K562 (cell line): ENCODE results near the gene CUTA. TPM values are rescaled to one million over a fixed set of nuclear protein-coding genes. Genes with fewer than 3 reads are reported as not detected.

Experiments
- ESRRB ChIP-seq: fragments of 250-450 bp; sonication (Bioruptor Pico); IDR thresholded peaks from 2 replicates; pipeline ENCODE4 v1.5.0; 2020; ENCODE audit warnings: mild to moderate bottlenecking, moderate library complexity, borderline replicate concordance
- FOSL1 ChIP-seq: fragments of 200-800 bp; sonication (Bioruptor generic); conservative IDR thresholded peaks from 2 replicates; pipeline ENCODE4 v1.6.1; 2016; ENCODE audit warnings: missing genetic modification characterization, missing compliant biosample characterization
- HDAC8 ChIP-seq: fragments of 450-650 bp; IDR thresholded peaks from 2 replicates; pipeline ENCODE4 v1.6.1; 2016; ENCODE audit warnings: mild to moderate bottlenecking, missing genetic modification characterization, moderate library complexity, missing compliant biosample characterization
- ID3 ChIP-seq, 2 experiments: fragments of 250-450 bp in 1 of 2; fragments of 450-650 bp in 1 of 2; sonication (Bioruptor Pico) in 1 of 2; IDR thresholded peaks; 2 replicates each; pipeline versions ENCODE4 v1.6.1 to v1.8.0; 2016 to 2021; ENCODE audit warnings: mild to moderate bottlenecking in 2 of 2, moderate library complexity in 2 of 2, missing compliant biosample characterization in 1 of 2, missing genetic modification characterization in 1 of 2
- ILK ChIP-seq: fragments of 450-650 bp; IDR thresholded peaks from 2 replicates; pipeline ENCODE4 v1.6.1; 2016; ENCODE audit warnings: missing genetic modification characterization, low read depth, mild to moderate bottlenecking, missing compliant biosample characterization, moderate library complexity, borderline replicate concordance
- KDM2B ChIP-seq: fragments of 250-450 bp; sonication (Bioruptor Pico); IDR thresholded peaks from 2 replicates; pipeline ENCODE4 v1.8.0; 2021; ENCODE audit warnings: mild to moderate bottlenecking, moderate library complexity
- NR2C1 ChIP-seq, 2 experiments: fragments of 450-650 bp; IDR thresholded peaks; 2 replicates each; pipeline ENCODE4 v1.6.1; 2017; ENCODE audit warnings: mild to moderate bottlenecking in 2 of 2, antibody characterized with exemption in 1 of 2, inconsistent platforms in 1 of 2, missing compliant biosample characterization in 1 of 2, missing genetic modification characterization in 1 of 2
- PTRF ChIP-seq: fragments of 450-650 bp; IDR thresholded peaks from 2 replicates; pipeline ENCODE4 v1.6.1; 2016; ENCODE audit warnings: mild to moderate bottlenecking, missing genetic modification characterization, missing compliant biosample characterization
- SMAD2 ChIP-seq: fragments of 150-350 bp; IDR thresholded peaks from 2 replicates; pipeline ENCODE4 v1.6.1; 2014; ENCODE audit warnings: low read depth, mild to moderate bottlenecking, low read length
- SP1 ChIP-seq: sonication (generic); formaldehyde crosslinking; IDR thresholded peaks from 2 replicates; pipeline ENCODE4 v1.8.1; 2022; ENCODE audit warnings: mild to moderate bottlenecking, missing genetic modification reagents
- YBX1 ChIP-seq: fragments of 450-650 bp; IDR thresholded peaks from 2 replicates; pipeline ENCODE4 v1.7.1; 2016; ENCODE audit warnings: mild to moderate bottlenecking
- ZNF311 ChIP-seq: fragments of 250-450 bp; sonication (Bioruptor Pico); IDR thresholded peaks from 2 replicates; pipeline ENCODE4 v1.4.0; 2020; ENCODE audit warnings: mild to moderate bottlenecking, moderate library complexity
- ZNF668 ChIP-seq: fragments of 250-450 bp; sonication (Bioruptor Pico); IDR thresholded peaks from 2 replicates; pipeline ENCODE4 v1.8.0; 2022; ENCODE audit warnings: mild to moderate bottlenecking, inconsistent platforms
- polyA plus RNA-seq, 8 experiments: library from polyadenylated mRNA; depleted of rRNA in 4 of 8; stranded (reverse) in 5 of 8; unstranded in 3 of 8; fragments of >200 nt; fragmentation: Nextera tagmentation in 2 of 8; fragmentation: Illumina TruSeq in 1 of 8; extraction: Ambion mirVana in 2 of 8; extraction: Trizol in 1 of 8; gene quantifications; 2 replicates each; pipeline versions ENCODE4 v1.2.1 to v1.2.3, GENCODE V29; 2011 to 2014; ENCODE audit warnings: inconsistent platforms in 1 of 8, missing spikeins in 1 of 8
- total RNA-seq, 7 experiments: library from RNA; depleted of rRNA in 6 of 7; stranded (reverse); fragments of >200 nt in 6 of 7; fragmentation: Illumina TruSeq in 2 of 7; extraction: Trizol in 2 of 7; gene quantifications; 2 replicates each; pipeline versions ENCODE4 v1.2.1 to v1.2.3, GENCODE V29; 2011 to 2021; ENCODE audit warnings: low replicate concordance in 1 of 7
- TF ChIP-seq, protein P1 (sequence below): fragments of 250-450 bp; sonication (Bioruptor Pico); IDR thresholded peaks from 2 replicates; pipeline ENCODE4 v1.4.0; 2020
- TF ChIP-seq, protein P2 (sequence below): fragments of 250-450 bp; sonication (Bioruptor Pico); IDR thresholded peaks from 2 replicates; pipeline ENCODE4 v1.4.0; 2020; ENCODE audit warnings: mild to moderate bottlenecking, moderate library complexity
- TF ChIP-seq, protein P3 (sequence below): fragments of 250-450 bp; sonication (Bioruptor Pico); IDR thresholded peaks from 2 replicates; pipeline ENCODE4 v1.6.1; 2021; ENCODE audit warnings: mild to moderate bottlenecking

The CUTA gene
- total and polyA plus RNA-seq, 9 of the 15 experiments (the other 6 are each of a cell fraction or from before 2014, with no cell fraction given) = 166 to 682 (median 310) TPM

GRCh38 chr6:33390767-33391277, 27.1 kb downstream of the CUTA start (continued):
- TF ChIP-seq, protein P1, sequence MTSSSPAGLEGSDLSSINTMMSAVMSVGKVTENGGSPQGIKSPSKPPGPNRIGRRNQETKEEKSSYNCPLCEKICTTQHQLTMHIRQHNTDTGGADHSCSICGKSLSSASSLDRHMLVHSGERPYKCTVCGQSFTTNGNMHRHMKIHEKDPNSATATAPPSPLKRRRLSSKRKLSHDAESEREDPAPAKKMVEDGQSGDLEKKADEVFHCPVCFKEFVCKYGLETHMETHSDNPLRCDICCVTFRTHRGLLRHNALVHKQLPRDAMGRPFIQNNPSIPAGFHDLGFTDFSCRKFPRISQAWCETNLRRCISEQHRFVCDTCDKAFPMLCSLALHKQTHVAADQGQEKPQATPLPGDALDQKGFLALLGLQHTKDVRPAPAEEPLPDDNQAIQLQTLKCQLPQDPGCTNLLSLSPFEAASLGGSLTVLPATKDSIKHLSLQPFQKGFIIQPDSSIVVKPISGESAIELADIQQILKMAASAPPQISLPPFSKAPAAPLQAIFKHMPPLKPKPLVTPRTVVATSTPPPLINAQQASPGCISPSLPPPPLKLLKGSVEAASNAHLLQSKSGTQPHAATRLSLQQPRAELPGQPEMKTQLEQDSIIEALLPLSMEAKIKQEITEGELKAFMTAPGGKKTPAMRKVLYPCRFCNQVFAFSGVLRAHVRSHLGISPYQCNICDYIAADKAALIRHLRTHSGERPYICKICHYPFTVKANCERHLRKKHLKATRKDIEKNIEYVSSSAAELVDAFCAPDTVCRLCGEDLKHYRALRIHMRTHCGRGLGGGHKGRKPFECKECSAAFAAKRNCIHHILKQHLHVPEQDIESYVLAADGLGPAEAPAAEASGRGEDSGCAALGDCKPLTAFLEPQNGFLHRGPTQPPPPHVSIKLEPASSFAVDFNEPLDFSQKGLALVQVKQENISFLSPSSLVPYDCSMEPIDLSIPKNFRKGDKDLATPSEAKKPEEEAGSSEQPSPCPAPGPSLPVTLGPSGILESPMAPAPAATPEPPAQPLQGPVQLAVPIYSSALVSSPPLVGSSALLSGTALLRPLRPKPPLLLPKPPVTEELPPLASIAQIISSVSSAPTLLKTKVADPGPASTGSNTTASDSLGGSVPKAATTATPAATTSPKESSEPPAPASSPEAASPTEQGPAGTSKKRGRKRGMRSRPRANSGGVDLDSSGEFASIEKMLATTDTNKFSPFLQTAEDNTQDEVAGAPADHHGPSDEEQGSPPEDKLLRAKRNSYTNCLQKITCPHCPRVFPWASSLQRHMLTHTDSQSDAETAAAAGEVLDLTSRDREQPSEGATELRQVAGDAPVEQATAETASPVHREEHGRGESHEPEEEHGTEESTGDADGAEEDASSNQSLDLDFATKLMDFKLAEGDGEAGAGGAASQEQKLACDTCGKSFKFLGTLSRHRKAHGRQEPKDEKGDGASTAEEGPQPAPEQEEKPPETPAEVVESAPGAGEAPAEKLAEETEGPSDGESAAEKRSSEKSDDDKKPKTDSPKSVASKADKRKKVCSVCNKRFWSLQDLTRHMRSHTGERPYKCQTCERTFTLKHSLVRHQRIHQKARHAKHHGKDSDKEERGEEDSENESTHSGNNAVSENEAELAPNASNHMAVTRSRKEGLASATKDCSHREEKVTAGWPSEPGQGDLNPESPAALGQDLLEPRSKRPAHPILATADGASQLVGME = 0 out of 2 replicates have a peak, but pooled peaks have one; percentile 9
- no peak for TF ChIP-seq ID3 (CRISPR knock-in tag; IDR thresholded peaks at IDR 0.05)
- TF ChIP-seq ID3 (tag; IDR thresholded peaks at IDR 0.05) = peak; percentile 88
- TF ChIP-seq HDAC8 (tag) = peak; percentile 63; the same call in 1 of the 2 replicates
- no peak for TF ChIP-seq SMAD2
- TF ChIP-seq ZNF668 = peak; percentile 61; the same call in 1 of the 2 replicates
- no peak for TF ChIP-seq YBX1
- no peak for TF ChIP-seq SP1 (CRISPR knock-in tag)
- 0 out of 2 replicates have a peak, but pooled peaks have one; percentile 61 for TF ChIP-seq FOSL1 (tag)
- TF ChIP-seq, protein P2, sequence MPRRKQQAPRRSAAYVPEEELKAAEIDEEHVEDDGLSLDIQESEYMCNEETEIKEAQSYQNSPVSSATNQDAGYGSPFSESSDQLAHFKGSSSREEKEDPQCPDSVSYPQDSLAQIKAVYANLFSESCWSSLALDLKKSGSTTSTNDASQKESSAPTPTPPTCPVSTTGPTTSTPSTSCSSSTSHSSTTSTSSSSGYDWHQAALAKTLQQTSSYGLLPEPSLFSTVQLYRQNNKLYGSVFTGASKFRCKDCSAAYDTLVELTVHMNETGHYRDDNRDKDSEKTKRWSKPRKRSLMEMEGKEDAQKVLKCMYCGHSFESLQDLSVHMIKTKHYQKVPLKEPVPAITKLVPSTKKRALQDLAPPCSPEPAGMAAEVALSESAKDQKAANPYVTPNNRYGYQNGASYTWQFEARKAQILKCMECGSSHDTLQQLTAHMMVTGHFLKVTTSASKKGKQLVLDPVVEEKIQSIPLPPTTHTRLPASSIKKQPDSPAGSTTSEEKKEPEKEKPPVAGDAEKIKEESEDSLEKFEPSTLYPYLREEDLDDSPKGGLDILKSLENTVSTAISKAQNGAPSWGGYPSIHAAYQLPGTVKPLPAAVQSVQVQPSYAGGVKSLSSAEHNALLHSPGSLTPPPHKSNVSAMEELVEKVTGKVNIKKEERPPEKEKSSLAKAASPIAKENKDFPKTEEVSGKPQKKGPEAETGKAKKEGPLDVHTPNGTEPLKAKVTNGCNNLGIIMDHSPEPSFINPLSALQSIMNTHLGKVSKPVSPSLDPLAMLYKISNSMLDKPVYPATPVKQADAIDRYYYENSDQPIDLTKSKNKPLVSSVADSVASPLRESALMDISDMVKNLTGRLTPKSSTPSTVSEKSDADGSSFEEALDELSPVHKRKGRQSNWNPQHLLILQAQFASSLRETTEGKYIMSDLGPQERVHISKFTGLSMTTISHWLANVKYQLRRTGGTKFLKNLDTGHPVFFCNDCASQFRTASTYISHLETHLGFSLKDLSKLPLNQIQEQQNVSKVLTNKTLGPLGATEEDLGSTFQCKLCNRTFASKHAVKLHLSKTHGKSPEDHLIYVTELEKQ (CRISPR knock-in tag) = 0 out of 2 replicates have a peak, but pooled peaks have one; percentile 51
- TF ChIP-seq ZNF311 (CRISPR knock-in tag) = 0 out of 2 replicates have a peak, but pooled peaks have one; percentile 13
- 0 out of 2 replicates have a peak, but pooled peaks have one; percentile 38 for TF ChIP-seq NR2C1 (IDR thresholded peaks at IDR 0.05)
- TF ChIP-seq NR2C1 (tag; IDR thresholded peaks at IDR 0.05) = peak; percentile 43
- TF ChIP-seq PTRF = 0 out of 2 replicates have a peak, but pooled peaks have one; percentile 25
- TF ChIP-seq ILK (tag) = 0 out of 2 replicates have a peak, but pooled peaks have one; percentile 29
- 0 out of 2 replicates have a peak, but pooled peaks have one; percentile 16 for TF ChIP-seq KDM2B (CRISPR knock-in tag)
- no peak for TF ChIP-seq ESRRB
- TF ChIP-seq, protein P3, sequence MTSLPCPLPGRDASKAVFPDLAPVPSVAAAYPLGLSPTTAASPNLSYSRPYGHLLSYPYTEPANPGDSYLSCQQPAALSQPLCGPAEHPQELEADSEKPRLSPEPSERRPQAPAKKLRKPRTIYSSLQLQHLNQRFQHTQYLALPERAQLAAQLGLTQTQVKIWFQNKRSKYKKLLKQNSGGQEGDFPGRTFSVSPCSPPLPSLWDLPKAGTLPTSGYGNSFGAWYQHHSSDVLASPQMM = no peak
